ENCODE results near the gene RBM4.

Gene RBM4

DNA sequence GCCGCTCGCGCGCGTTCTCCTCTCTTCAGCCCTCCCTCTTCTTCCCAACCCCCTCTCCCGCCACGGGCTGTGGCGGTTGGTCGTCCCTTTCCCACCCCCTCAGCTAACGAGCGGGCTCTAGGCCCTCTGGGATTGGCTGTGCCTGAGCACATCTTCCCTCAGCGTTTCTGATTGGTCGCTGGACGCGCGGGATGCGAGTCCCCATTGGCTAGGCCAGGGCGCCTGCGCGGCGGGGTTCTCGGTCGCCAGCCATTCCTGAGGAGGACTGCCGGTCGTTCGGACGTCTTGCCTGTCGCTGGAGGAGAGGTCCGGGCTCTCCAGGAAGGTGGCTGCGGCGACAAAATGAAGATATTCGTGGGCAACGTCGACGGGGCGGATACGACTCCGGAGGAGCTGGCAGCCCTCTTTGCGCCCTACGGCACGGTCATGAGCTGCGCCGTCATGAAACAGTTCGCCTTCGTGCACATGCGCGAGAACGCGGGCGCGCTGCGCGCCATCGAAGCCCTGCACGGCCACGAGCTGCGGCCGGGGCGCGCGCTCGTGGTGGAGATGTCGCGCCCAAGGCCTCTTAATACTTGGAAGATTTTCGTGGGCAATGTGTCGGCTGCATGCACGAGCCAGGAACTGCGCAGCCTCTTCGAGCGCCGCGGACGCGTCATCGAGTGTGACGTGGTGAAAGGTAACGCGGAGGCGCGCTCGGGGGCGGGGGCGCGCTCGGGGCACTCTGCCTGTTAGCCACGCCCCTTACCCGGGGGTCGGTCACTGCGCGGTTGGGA is 21.9 kb upstream of the RBM4 start, which contains the start of gene RBM14:
Gene RBM14 (plus strand): TSS at position 252 of the 776 bp plus-strand sequence. CDS start 91 bp downstream, at position 343.
- peak; percentile 99 for DNase-seq (ENCODE audit: low spot score)
- in situ Hi-C loops (cut with MboI; ENCODE audit: low pct_unique_long_range_greater_than_20kb, low sequenced_read_pairs, unreplicated experiment), result no loop called here
- TF ChIP-seq, protein P1, sequence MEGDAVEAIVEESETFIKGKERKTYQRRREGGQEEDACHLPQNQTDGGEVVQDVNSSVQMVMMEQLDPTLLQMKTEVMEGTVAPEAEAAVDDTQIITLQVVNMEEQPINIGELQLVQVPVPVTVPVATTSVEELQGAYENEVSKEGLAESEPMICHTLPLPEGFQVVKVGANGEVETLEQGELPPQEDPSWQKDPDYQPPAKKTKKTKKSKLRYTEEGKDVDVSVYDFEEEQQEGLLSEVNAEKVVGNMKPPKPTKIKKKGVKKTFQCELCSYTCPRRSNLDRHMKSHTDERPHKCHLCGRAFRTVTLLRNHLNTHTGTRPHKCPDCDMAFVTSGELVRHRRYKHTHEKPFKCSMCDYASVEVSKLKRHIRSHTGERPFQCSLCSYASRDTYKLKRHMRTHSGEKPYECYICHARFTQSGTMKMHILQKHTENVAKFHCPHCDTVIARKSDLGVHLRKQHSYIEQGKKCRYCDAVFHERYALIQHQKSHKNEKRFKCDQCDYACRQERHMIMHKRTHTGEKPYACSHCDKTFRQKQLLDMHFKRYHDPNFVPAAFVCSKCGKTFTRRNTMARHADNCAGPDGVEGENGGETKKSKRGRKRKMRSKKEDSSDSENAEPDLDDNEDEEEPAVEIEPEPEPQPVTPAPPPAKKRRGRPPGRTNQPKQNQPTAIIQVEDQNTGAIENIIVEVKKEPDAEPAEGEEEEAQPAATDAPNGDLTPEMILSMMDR (IDR thresholded peaks at IDR 0.05; ENCODE audit: extremely low read depth, insufficient read depth, missing control alignments), result no peak

DNA sequence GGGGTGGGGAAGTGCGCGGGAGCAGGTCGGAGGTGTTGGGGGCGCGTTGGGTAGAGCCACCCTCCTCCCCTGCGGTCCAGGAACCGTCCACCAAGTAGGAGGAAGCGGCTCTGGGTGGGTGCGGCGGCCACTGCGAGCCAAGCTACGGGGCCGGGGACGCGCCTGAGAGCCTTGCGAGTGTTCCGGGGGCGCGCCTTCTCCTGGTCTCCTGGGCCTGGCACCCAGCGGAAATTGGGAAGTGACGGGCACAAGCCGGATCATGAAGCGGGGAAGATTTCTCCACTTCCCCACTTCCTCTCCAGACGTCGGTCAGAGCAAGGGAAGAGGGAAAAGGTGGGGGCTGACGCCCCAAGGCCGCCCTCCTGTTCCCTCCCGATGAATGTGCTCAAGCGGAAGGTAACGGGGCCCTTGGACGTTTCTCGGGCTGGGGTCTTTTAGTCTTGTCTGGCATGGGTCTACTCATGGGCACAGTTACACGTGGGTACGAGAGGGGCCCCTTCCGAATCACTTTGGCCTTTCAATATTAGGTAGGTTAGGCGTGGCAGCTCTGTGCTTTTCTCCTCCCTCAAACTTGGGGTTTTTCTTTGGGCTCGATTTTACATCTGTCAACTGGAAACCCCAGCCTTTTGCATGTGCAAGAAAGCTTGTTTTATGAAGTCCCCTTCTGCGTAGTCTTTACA is 21.2 kb upstream of the RBM4 start:
- TF ChIP-seq, protein P1 (IDR thresholded peaks at IDR 0.05; ENCODE audit: extremely low read depth, insufficient read depth, missing control alignments), result no peak
- no peak for DNase-seq (ENCODE audit: low spot score)
- in situ Hi-C loops (cut with MboI; ENCODE audit: low pct_unique_long_range_greater_than_20kb, low sequenced_read_pairs, unreplicated experiment), result no loop called here

GRCh38 chr11:66619080-66619554 is 19.4 kb upstream of the RBM4 start:
- in situ Hi-C loops (cut with MboI; ENCODE audit: low pct_unique_long_range_greater_than_20kb, low sequenced_read_pairs, unreplicated experiment), result no loop called here
- no peak for DNase-seq (ENCODE audit: low spot score)
- TF ChIP-seq, protein P1 (IDR thresholded peaks at IDR 0.05; ENCODE audit: extremely low read depth, insufficient read depth, missing control alignments), result no peak

DNA sequence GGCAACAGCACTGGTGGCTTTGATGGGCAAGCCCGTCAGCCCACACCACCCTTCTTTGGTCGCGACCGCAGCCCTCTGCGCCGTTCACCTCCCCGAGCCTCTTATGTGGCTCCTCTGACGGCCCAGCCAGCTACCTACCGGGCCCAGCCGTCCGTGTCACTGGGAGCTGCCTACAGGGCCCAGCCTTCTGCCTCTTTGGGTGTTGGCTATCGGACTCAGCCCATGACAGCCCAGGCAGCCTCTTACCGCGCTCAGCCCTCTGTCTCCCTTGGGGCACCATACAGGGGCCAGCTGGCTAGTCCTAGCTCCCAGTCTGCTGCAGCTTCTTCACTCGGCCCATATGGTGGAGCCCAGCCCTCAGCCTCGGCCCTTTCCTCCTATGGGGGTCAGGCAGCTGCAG is 14.1 kb upstream of the RBM4 start:
- in situ Hi-C loops (cut with MboI; ENCODE audit: low pct_unique_long_range_greater_than_20kb, low sequenced_read_pairs, unreplicated experiment), result no loop called here
- DNase-seq (ENCODE audit: low spot score), result no peak
- TF ChIP-seq, protein P1 (IDR thresholded peaks at IDR 0.05; ENCODE audit: extremely low read depth, insufficient read depth, missing control alignments), result no peak

- in situ Hi-C loops (cut with MboI; ENCODE audit: low pct_unique_long_range_greater_than_20kb, low sequenced_read_pairs, unreplicated experiment), result no loop called here
- TF ChIP-seq, protein P1 (IDR thresholded peaks at IDR 0.05; ENCODE audit: extremely low read depth, insufficient read depth, missing control alignments), result no peak
- DNase-seq (ENCODE audit: low spot score), result no peak
These were observed 13.3 kb upstream of the RBM4 start for GRCh38 chr11:66625041-66625751.

DNA sequence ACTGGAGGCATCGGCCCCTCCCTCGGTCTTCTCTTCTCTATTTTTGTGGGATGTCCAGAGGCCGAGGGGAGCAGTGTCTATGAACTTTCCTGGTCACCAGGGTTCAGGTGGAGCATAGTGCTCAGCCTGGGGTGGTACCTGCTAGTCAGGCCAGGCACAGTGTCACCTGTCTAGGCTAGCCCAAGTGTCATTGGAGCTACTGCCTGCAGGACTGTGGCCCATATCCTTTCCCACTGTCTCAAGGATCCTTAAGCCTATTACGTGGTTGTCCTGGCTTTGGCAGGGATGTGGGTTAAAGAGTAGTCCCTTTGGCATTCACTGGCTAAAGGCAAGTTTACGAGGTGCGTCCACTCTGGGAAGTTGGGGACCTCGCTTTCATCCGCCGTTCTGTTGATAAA is 12.8 kb upstream of the RBM4 start:
- in situ Hi-C loops (cut with MboI; ENCODE audit: low pct_unique_long_range_greater_than_20kb, low sequenced_read_pairs, unreplicated experiment), result no loop called here
- no peak for DNase-seq (ENCODE audit: low spot score)
- TF ChIP-seq, protein P1 (IDR thresholded peaks at IDR 0.05; ENCODE audit: extremely low read depth, insufficient read depth, missing control alignments), result no peak

All from GM13977 (cell line).